ENCODE measurements around the gene TIGD7.
"Not testable (repeated sequence)": the region's sequence is repeated elsewhere in the genome, so short reads cannot be mapped to it uniquely, and the experiment has no call there.

Gene TIGD7

GRCh38 chr16:3282730-3283542, 22.3 kb downstream of the TIGD7 start, which contains the start of gene ZNF263:
TSS of gene ZNF263 (plus strand) at chr16:3283491. CDS start at chr16:3283819, 328 bp downstream.
- in situ Hi-C loops (cut with MboI; ENCODE audit: low sequenced_read_pairs), result no loop called here

DNA sequence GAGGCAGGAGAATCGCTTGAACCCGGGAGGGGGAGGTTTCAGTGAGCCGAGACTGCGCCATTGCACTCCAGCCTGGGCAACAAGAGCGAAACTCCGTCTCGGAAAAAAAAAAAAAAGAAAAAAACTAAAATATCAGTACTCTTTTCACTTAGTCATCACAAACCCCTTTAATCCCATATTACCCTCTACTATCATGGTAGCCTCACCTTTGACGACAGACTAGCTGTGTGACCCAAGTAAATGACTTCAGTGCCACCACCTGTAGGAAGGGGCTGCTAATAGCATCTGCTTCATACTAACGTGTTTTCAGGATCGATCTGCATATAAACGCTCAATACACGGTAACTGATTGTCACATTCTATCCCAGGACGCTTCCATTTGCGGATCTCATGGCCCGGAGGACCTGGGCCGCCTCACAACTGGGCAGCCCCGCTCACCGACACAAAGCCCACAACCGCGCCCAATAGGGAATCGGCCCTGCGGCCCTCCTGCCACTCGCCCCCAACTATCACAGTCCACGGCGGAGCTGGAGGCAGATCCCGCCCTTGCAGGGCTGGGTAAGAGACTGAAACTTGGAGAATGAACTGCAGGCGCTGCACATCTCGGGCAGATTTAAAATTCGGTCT, 23.0 kb downstream of the TIGD7 start:
- in situ Hi-C loops (cut with MboI; ENCODE audit: low sequenced_read_pairs), result no loop called here

DNA sequence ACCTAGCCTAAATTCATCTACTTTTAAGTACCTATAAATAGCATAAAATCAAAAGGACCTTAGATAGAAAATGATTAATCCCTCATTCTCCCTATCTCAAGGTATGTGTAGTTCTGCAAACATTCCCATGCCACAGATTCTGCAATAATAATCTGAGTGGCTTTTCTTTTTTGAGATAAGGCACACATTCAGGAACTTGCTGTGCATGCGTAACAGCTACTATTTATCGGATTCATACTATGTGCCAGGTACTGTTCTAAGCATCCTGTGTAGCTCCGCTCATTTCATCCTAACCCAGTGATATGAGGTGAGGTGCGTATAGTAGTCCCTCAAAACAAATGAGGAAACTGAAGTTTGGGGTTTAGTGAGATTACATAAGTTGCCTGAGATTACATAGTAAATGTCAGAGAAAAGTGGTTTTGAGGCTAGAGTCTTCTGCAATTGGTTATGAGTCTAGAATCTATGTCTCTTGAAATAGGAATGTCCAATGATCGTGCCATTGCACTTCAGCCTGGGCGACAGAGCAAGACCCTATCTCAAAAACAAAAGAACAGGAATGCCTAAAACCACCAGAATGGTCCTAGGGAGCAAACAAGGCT, 23.9 kb downstream of the TIGD7 start:
- in situ Hi-C loops (cut with MboI; ENCODE audit: low sequenced_read_pairs), result no loop called here

DNA sequence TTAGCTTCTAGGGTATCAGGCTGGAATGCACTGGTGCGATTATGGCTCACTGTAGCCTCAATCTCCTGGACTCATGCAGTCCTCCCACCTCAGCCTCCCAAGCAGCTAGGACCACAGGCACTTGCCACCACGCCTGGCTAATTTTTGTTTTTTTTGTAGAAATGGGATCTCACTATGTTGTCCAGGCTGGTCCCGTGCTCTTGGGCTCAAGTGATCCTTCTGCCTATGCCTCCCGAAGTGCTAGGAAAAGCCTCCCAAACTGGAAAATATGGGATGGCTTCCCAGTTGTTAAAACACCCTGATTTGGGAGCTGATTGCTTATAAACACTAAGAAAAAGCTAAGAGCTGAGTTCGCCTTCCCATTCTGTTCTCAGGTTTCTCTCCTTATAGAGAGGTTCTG, 28.6 kb downstream of the TIGD7 start:
- in situ Hi-C loops (cut with MboI; ENCODE audit: low sequenced_read_pairs), result no loop called here

DNA sequence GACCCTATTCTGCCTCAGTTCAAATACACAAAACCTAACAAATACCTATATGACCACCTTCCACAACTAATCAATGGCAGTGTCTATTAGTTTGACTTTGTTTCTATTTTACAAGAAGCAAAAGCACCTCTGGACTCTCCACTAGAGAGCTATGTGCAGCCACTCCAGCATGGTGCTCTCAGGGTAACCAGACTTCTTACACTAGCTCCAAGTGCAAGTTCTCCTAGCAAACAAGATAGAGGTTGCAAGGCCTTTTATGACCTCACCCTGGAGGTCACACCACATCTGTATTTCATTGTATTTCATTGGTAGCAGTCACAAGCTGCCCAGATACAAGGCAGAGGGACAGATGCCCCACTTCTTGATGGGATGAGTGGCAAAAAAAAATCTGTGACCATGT, 30.3 kb downstream of the TIGD7 start:
- in situ Hi-C loops (cut with MboI; ENCODE audit: low sequenced_read_pairs), result no loop called here

- in situ Hi-C loops (cut with MboI; ENCODE audit: low sequenced_read_pairs), result no loop called here
Observed at GRCh38 chr16:3274490-3274889, 30.7 kb downstream of the TIGD7 start.

GRCh38 chr16:3271281-3271680, 33.9 kb downstream of the TIGD7 start:
- in situ Hi-C loops (cut with MboI; ENCODE audit: low sequenced_read_pairs), result not testable (repeated sequence)

- in situ Hi-C loops (cut with MboI; ENCODE audit: low sequenced_read_pairs), result not testable (repeated sequence)
Observed at GRCh38 chr16:3270718-3271117, 34.5 kb downstream of the TIGD7 start.

DNA sequence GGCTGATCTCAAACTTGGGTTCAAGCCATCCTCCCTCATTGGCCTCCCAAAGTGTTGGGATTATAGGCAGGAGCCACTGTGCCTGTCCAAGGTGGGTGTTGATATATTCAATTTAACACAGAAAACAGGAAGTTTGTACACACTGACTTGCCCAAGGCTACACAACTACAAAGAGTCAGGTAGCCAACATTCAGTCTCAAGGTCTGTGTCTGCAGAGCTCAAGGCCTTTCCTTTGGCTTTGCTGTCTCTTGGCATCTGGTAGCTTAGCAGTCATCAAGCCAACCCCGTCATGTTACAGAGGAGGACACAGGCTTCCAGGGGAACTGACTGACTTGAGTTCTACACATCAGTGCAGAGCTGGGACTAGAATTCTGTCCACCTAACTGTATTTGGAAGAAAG, 36.9 kb downstream of the TIGD7 start:
- in situ Hi-C loops (cut with MboI; ENCODE audit: low sequenced_read_pairs), result no loop called here

DNA sequence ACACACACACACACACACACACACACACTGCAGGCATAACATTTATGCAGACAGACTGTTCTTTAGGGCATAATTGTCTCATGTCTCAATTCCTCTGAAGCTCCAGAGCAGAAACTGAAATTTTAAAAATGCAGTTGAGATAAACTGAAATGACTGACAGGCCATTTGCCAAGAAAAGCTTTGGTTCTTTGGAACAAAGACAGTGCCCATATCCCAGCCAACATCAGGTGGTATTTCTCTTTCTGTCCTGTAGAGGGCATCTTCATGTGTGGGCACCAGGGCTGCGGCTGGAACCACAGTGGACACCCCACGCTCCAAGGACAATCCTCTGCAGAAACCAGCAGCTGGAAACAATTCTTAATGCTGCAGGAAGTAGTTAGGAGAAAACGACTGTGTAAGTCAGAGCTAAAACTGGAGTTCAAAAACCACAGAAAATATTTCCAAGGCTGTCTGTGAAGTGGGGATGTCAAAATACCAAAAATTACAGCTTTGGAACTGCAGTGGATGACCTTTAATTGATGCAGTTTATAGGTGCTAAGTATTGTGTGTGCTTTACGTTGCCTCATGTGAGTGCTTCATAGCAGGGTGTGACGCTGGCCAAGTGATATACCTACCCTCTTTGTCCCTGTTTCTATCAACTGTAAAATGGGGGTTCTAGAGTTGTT, 38.2 kb downstream of the TIGD7 start:
- in situ Hi-C loops (cut with MboI; ENCODE audit: low sequenced_read_pairs), result no loop called here

- in situ Hi-C loops (cut with MboI; ENCODE audit: low sequenced_read_pairs), result no loop called here
Observed at GRCh38 chr16:3264137-3265036, 40.8 kb downstream of the TIGD7 start.

DNA sequence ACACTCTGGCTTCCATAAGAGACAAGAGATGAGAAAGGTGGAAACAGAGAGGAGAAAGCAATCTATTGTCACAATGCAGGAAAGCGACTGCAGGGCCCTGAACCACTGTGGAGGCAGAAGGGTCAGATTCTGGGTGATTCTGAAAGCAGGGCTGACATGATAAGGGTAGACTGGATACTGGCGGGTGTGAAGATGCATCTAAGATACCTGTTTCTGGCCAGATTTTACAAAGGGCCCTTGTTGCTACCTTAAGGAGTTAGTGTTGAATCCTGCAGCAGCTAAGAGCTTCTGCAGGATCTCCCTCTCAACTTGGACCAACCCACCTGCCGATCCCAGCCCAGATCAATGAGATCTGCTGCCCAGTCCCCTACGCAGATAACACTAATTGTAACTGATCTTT, 42.7 kb downstream of the TIGD7 start:
- in situ Hi-C loops (cut with MboI; ENCODE audit: low sequenced_read_pairs), result no loop called here

DNA sequence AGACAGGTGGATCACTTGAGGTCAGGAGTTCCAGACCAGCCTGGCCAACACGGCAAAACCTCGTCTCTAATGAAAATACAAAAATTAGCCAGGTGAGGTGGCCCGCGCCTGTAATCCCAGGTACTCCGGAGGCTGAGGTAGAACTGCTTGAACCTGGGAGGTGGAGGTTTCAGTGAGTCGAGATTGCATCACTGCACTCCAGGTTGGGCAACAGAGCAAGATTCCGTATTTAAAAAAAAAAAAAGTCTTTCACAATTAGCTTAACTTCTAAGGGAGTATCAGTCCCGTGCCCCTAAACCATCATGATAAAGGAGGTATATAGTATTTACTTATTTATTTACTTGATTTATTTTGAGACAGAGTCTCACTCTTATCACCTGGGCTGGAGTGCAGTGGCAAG, 45.4 kb downstream of the TIGD7 start:
- in situ Hi-C loops (cut with MboI; ENCODE audit: low sequenced_read_pairs), result no loop called here

GRCh38 chr16:3256866-3257465, 48.3 kb downstream of the TIGD7 start:
- in situ Hi-C loops (cut with MboI; ENCODE audit: low sequenced_read_pairs), result no loop called here

DNA sequence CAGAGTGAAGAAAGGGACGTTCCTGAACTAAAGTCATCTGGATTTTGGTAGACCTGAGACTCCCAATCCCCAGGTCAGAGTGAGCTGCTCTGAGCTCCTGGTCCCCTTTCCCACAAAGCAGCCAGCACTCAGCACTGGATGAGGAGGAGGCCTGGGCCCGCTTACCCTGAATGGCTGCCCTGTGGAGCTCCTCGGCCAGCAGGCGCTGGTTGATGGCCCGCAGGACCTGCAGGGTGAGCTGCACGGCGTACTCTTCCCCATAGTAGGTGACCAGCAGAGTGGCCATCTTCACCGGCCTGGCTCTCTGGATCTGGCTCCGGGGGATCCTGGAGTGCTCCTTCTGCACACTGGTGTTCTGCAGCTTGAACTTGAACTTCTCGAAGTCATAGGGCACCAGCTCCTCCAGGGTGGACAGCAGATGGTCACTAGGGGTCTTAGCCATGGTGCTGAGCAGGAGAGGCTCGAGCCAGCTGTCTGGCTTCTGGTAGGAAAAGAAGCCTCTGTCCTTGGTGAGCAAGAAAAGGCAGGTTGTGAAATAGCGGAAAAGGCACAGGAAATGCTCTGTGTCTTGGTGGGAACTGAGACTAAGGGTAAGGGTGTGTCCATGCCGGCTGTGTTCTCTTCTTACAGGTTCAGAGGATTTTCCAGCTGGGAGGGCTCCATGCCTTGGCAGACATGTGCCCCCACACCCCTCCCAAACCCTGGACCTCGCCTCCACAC, 48.9 kb downstream of the TIGD7 start, which contains the start of gene MEFV:
Gene MEFV, minus strand, starts transcription at position 488 of the 720 bp plus-strand sequence. Its CDS starts 46 bp downstream, at position 442.
- in situ Hi-C loops (cut with MboI; ENCODE audit: low sequenced_read_pairs), result no loop called here

DNA sequence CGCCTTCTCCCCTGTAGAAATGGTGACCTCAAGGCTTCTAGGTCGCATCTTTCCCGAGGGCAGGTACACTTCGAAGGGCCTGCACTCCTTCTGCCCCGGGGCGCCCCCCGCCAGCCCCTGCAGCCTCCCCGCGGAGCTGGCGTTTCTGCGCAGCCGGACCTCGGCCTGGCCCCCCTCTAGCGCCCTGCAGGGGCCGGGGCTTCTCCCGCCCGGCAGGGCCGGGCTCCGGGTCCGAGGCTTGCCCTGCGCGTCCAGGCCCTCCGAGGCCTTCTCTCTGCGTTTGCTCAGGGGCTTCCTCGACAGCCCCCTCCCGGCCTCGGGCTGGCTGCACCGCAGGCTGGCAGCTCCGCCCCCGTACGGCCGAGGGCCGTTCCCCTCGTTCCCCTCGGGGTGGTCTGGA, 50.9 kb downstream of the TIGD7 start:
- in situ Hi-C loops (cut with MboI; ENCODE audit: low sequenced_read_pairs), result no loop called here

- in situ Hi-C loops (cut with MboI; ENCODE audit: low sequenced_read_pairs), result no loop called here
Observed at GRCh38 chr16:3252967-3253366, 52.3 kb downstream of the TIGD7 start.

DNA sequence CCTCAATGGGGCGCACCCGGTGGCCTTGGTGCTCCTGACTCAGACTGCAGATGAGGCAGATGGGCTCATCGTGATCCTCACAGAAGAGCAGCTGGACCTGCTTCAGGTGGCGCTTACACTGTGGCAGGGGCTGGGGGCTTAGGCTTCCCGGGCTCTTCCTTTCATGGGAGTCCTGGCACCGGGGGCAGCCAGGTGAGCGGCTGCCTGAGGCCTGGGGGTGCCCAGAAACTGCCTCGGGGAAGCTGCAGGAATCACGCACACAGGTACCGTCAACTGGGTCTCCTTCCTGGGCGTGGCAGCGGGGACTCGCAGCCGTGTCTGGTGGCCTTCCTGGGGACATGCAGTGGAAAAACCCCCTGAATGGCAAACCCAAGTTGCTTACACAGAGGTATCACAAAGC, 55.8 kb downstream of the TIGD7 start:
- in situ Hi-C loops (cut with MboI; ENCODE audit: low sequenced_read_pairs), result no loop called here

- in situ Hi-C loops (cut with MboI; ENCODE audit: low sequenced_read_pairs), result no loop called here
Observed at GRCh38 chr16:3249020-3249419, 56.2 kb downstream of the TIGD7 start.
